ENCODE results near the gene FAM171A2.
A peak's percentile ranks its signal among the peaks of the same experiment; 100 is the strongest.

- TF ChIP-seq EP300 (IDR thresholded peaks at IDR 0.05) (no peak), CTCF (IDR thresholded peaks at IDR 0.05) (peak in 3 of 7 experiments; percentile 63 to 93 (median 79)), POLR2A (IDR thresholded peaks at IDR 0.05) (no peak), POLR2AphosphoS5 (IDR thresholded peaks at IDR 0.05) (peak in 1 of 3 donors; percentile 23)
Observed at GRCh38 chr17:44363613-44364159, at the start of gene FAM171A2.

All from stomach (tissue), 4 donors.